Esophagus muscularis mucosa (tissue), 4 donors: Measurements from ENCODE around the gene PHF11.

Experiments
- EP300 ChIP-seq: sonication (generic); formaldehyde crosslinking; IDR thresholded peaks from one replicate; pipeline ENCODE4 v1.6.1; 2017; ENCODE audit warnings: antibody characterized with exemption
- POLR2A ChIP-seq: fragments of 450-650 bp; IDR thresholded peaks from one replicate; pipeline ENCODE4 v1.6.1; 2017; ENCODE audit warnings: antibody characterized with exemption, moderate library complexity, mild to moderate bottlenecking, low read depth
- POLR2AphosphoS5 ChIP-seq, 2 donors: sonication (generic); formaldehyde crosslinking; IDR thresholded peaks; one replicate each; pipeline ENCODE4 v1.6.1; 2017; ENCODE audit warnings: antibody characterized with exemption in 2 of 2
- TF ChIP-seq, protein P1 (sequence below), 3 experiments: fragments of 200-600 bp in 2 of 3; fragments of 450-650 bp in 1 of 3; sonication (generic) in 2 of 3; IDR thresholded peaks; one replicate each; pipeline ENCODE4 v1.5.1; 2017 to 2019; ENCODE audit warnings: antibody characterized with exemption in 3 of 3, mild to moderate bottlenecking in 2 of 3, moderate library complexity in 1 of 3

DNA sequence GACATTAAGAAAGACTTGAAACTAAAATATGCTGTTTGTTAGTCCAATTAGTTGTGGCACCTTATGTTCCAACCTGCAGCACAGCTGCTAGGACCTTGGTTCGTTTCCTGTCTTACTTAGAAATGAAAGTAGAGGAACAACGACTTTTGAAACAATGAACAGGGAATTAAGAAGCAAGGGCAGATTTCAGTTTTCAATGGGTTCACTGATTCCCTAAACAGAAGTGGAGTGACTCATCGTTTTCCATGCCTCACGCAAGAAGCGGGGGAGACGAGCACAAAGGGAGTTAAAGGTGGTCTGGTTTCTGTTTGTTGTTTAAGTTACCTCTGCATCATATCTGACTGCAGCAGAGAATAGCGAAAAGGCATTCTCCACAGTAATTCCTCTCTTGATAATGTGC lies 44.8 kb downstream of the PHF11 start:
- no peak for TF ChIP-seq POLR2AphosphoS5 (IDR thresholded peaks at IDR 0.05)
- TF ChIP-seq, protein P1, sequence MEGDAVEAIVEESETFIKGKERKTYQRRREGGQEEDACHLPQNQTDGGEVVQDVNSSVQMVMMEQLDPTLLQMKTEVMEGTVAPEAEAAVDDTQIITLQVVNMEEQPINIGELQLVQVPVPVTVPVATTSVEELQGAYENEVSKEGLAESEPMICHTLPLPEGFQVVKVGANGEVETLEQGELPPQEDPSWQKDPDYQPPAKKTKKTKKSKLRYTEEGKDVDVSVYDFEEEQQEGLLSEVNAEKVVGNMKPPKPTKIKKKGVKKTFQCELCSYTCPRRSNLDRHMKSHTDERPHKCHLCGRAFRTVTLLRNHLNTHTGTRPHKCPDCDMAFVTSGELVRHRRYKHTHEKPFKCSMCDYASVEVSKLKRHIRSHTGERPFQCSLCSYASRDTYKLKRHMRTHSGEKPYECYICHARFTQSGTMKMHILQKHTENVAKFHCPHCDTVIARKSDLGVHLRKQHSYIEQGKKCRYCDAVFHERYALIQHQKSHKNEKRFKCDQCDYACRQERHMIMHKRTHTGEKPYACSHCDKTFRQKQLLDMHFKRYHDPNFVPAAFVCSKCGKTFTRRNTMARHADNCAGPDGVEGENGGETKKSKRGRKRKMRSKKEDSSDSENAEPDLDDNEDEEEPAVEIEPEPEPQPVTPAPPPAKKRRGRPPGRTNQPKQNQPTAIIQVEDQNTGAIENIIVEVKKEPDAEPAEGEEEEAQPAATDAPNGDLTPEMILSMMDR (IDR thresholded peaks at IDR 0.05): no peak
- no peak for TF ChIP-seq POLR2A
- no peak for TF ChIP-seq EP300
